GM12878 (cell line): ENCODE measurements around the gene FSTL4.

Source experiments
- CREB1 ChIP-seq: IDR thresholded peaks from 2 replicates; pipeline ENCODE4 v1.6.1; 2012; ENCODE audit warnings: low read depth, mild to moderate bottlenecking, inconsistent platforms
- EZH2 ChIP-seq: IDR thresholded peaks from 2 replicates; pipeline ENCODE4 v1.6.1; 2012; ENCODE audit warnings: low read depth, mild to moderate bottlenecking, control low read depth, inconsistent platforms, low read length, borderline replicate concordance; ENCODE audit not compliant: control insufficient read depth
- HCFC1 ChIP-seq: fragments of 150-350 bp; IDR thresholded peaks from 2 replicates; pipeline ENCODE4 v1.6.1; 2014; ENCODE audit warnings: low read length
- LARP7 ChIP-seq: fragments of 450-650 bp; IDR thresholded peaks from 2 replicates; pipeline ENCODE4 v1.6.1; 2017; ENCODE audit warnings: mild to moderate bottlenecking
- NFYB ChIP-seq: IDR thresholded peaks from 2 replicates; pipeline ENCODE4 v1.6.1; 2011; ENCODE audit warnings: low read depth, mild to moderate bottlenecking, low read length, improper control_type of control experiment, moderate library complexity; ENCODE audit not compliant: insufficient read depth
- SIN3A ChIP-seq: IDR thresholded peaks from 2 replicates; pipeline ENCODE4 v1.6.1; 2012; ENCODE audit warnings: low read depth, low read length, improper control_type of control experiment
- TF ChIP-seq, protein P1 (sequence below): fragments of 150-350 bp; IDR thresholded peaks from 2 replicates; pipeline ENCODE4 v1.6.1; 2016; ENCODE audit warnings: low read depth, low read length
- TF ChIP-seq, protein P2 (sequence below), 3 experiments: IDR thresholded peaks in 2 of 3; conservative IDR thresholded peaks in 1 of 3; 2 replicates each; pipeline ENCODE4 v1.5.1; 2011; ENCODE audit warnings: low read depth in 3 of 3, low read length in 3 of 3, mild to moderate bottlenecking in 3 of 3, control low read depth in 2 of 3, moderate library complexity in 2 of 3, inconsistent platforms in 1 of 3, mixed read lengths in 1 of 3; ENCODE audit not compliant: control insufficient read depth in 2 of 3, insufficient read depth in 1 of 3; ENCODE audit errors: extremely low read depth in 1 of 3
- TF ChIP-seq, protein P3 (sequence below): fragments of 450-650 bp; IDR thresholded peaks from 2 replicates; pipeline ENCODE4 v1.6.1; 2018; ENCODE audit warnings: borderline replicate concordance, mild to moderate bottlenecking; ENCODE audit not compliant: partially characterized antibody
- TF ChIP-seq, protein P4 (sequence below): IDR thresholded peaks from 2 replicates; pipeline ENCODE4 v1.6.1; 2012; ENCODE audit warnings: low read depth, low read length, improper control_type of control experiment

DNA sequence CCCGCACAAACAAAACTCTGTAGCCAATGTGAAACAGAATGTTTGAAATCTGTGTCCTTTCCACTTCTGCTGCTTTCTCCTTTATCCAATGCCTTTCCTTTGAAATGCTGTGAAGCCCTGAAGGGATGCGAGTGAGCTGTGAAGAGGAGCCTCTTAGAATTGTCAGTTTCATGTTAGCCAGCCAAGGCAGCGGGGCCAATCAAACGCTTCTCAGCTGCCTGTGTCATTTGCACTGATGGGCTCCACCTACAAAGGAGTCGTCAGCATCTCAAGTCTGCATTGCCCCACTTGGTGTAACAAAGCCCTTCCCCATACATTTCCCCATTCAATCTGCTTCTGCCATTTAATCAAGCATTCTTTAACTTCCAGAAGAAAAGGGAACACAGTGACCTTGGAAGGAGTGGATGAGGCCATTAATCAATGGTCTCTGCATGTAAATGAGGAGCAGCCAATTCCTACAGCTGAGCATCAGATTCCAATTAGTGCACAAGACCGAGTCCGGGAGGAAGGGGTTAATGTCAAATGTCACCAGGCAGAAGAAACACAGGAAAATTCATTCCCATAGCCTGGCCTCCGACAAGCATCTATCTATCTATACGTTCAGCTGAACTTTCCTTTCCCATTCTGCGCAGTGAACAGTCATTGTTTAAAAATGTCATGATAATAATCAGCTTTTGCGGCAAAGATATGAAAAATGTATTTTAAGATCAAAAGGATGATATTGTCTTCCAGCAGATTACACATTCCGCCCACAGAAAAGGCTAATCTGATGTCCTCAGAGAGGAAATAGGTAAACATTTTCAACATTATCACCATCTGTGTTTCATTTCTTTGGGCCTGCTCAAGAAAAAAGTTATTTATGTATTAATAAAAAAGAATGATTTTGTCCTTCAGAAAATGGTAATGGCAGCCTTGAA lies 154.6 kb downstream of the FSTL4 start:
- TF ChIP-seq LARP7 (no peak), NFYB (no peak), CREB1 (no peak), EZH2 (no peak), HCFC1 (no peak), SIN3A (no peak)
- TF ChIP-seq, protein P1, sequence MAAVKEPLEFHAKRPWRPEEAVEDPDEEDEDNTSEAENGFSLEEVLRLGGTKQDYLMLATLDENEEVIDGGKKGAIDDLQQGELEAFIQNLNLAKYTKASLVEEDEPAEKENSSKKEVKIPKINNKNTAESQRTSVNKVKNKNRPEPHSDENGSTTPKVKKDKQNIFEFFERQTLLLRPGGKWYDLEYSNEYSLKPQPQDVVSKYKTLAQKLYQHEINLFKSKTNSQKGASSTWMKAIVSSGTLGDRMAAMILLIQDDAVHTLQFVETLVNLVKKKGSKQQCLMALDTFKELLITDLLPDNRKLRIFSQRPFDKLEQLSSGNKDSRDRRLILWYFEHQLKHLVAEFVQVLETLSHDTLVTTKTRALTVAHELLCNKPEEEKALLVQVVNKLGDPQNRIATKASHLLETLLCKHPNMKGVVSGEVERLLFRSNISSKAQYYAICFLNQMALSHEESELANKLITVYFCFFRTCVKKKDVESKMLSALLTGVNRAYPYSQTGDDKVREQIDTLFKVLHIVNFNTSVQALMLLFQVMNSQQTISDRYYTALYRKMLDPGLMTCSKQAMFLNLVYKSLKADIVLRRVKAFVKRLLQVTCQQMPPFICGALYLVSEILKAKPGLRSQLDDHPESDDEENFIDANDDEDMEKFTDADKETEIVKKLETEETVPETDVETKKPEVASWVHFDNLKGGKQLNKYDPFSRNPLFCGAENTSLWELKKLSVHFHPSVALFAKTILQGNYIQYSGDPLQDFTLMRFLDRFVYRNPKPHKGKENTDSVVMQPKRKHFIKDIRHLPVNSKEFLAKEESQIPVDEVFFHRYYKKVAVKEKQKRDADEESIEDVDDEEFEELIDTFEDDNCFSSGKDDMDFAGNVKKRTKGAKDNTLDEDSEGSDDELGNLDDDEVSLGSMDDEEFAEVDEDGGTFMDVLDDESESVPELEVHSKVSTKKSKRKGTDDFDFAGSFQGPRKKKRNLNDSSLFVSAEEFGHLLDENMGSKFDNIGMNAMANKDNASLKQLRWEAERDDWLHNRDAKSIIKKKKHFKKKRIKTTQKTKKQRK, result no peak
- TF ChIP-seq, protein P2, sequence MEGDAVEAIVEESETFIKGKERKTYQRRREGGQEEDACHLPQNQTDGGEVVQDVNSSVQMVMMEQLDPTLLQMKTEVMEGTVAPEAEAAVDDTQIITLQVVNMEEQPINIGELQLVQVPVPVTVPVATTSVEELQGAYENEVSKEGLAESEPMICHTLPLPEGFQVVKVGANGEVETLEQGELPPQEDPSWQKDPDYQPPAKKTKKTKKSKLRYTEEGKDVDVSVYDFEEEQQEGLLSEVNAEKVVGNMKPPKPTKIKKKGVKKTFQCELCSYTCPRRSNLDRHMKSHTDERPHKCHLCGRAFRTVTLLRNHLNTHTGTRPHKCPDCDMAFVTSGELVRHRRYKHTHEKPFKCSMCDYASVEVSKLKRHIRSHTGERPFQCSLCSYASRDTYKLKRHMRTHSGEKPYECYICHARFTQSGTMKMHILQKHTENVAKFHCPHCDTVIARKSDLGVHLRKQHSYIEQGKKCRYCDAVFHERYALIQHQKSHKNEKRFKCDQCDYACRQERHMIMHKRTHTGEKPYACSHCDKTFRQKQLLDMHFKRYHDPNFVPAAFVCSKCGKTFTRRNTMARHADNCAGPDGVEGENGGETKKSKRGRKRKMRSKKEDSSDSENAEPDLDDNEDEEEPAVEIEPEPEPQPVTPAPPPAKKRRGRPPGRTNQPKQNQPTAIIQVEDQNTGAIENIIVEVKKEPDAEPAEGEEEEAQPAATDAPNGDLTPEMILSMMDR (IDR thresholded peaks at IDR 0.05 in 2 of 3, conservative IDR thresholded peaks at IDR 0.05 in 1 of 3; ENCODE audit: control insufficient read depth in 2 of 3, extremely low read depth in 1 of 3, insufficient read depth in 1 of 3, low read depth in 3 of 3, low read length in 3 of 3), result no peak
- TF ChIP-seq, protein P3, sequence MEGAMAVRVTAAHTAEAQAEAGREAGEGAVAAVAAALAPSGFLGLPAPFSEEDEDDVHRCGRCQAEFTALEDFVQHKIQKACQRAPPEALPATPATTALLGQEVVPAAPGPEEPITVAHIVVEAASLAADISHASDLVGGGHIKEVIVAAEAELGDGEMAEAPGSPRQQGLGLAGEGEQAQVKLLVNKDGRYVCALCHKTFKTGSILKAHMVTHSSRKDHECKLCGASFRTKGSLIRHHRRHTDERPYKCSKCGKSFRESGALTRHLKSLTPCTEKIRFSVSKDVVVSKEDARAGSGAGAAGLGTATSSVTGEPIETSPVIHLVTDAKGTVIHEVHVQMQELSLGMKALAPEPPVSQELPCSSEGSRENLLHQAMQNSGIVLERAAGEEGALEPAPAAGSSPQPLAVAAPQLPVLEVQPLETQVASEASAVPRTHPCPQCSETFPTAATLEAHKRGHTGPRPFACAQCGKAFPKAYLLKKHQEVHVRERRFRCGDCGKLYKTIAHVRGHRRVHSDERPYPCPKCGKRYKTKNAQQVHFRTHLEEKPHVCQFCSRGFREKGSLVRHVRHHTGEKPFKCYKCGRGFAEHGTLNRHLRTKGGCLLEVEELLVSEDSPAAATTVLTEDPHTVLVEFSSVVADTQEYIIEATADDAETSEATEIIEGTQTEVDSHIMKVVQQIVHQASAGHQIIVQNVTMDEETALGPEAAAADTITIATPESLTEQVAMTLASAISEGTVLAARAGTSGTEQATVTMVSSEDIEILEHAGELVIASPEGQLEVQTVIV, result no peak
- TF ChIP-seq, protein P4, sequence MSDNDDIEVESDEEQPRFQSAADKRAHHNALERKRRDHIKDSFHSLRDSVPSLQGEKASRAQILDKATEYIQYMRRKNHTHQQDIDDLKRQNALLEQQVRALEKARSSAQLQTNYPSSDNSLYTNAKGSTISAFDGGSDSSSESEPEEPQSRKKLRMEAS, result no peak
